COLO829 (cell line): ENCODE results near the gene WWC1.
"Not testable (repeated sequence)": the region's sequence is repeated elsewhere in the genome, so short reads cannot be mapped to it uniquely, and the experiment has no call there.

Experiments
- DNase-seq: peaks from one replicate; pipeline ENCODE4 v3.0.0; 2012; ENCODE audit warnings: low spot score

The WWC1 gene

DNA sequence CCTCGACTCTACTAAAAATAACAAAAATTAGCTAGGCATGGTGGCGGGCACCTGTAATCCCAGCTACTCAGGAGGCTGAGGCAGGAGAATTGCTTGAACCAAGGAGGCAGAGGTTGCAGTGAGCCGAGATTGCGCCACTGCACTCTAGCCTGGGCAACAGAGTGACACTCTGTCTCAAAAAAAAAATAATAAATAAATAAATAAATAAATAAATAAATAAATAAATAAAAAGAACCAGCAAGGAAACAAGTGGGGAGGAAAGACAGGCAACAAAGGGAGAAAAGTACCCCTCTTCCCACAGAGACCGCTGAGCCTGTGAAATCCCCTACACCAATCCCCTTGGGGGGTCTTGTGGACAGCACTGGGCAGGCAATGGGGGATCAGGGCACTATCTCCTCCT lies 4.6 kb upstream of the WWC1 start:
- not testable (repeated sequence) for DNase-seq

DNA sequence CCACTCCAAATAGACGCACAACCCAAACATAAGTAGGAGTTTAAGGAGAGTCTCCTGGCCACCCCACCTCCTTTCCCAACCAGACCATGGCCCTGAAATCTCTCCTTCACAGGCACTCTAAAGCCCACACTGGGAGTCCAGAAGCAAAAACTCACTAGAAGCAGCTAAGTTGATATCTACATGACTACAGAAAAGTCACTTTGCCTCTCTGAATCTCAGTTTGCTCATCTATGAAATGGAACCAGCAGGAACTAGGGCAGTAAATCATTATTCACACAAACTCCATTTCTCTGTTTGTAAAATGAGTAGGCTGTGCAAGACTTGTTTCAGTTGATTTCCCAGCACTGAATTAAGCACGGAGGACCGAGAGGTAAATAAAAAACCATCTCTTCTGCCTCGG lies 4.1 kb upstream of the WWC1 start:
- no peak for DNase-seq

GRCh38 chr5:168288349-168289245 lies 2.8 kb upstream of the WWC1 start:
- DNase-seq: no peak

DNA sequence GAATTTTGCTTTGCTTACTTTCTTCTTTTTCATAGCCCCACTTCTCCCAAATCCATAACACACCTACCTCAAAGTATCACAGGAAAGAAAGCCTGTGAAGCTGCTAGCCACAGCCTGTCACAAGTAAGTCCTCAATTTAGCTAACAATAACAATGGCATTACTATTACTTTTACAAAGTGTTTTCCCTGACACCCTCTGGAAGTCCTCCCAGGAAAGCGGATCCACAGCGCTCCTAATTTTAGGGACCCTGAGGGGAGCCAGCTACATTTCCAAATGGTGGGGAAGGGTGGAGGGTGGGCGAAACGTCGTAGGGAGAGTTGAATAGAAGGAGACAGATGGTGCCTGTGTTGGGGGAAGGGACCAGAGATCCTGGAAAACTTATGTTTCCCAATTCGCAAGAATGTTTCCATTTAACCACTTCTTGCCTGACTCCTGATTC lies 523 bp upstream of the WWC1 start:
- no peak for DNase-seq

DNA sequence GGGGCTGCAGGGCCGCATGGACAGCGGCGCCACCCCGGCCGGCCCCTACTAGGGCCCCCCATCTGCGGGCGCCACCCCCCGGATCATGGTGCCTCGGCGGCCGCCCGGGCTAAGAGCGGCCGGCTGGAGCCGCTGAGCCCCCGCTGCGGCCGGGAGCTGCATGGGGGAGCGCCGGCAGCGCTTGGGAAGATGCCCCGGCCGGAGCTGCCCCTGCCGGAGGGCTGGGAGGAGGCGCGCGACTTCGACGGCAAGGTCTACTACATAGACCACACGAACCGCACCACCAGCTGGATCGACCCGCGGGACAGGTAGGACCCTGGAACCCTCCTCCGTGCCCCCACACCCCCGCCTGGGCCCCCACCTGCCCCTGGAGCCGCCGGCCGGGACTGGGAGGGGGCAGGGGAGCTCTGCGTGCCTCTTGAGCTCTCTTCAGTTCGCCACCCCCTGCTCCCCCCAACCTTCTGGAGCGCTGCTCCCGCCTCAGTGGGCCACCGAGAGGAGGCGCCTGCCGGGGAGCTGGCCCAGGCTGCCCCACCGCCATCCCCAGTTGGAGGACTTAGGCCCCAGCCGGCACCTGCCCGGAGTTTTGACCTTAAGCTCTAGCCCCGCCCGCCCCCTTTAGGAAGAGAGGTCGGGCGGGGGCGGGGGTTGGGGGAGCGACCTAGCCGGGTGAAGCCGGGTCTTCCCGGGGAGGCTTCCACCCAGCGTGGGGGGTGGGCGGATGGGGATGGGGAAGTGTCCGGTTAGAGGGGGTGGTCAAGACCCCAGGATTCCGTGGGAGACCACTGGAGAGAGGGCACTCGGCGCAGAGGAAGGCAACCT lies 730 bp downstream of the WWC1 start:
- no peak for DNase-seq

DNA sequence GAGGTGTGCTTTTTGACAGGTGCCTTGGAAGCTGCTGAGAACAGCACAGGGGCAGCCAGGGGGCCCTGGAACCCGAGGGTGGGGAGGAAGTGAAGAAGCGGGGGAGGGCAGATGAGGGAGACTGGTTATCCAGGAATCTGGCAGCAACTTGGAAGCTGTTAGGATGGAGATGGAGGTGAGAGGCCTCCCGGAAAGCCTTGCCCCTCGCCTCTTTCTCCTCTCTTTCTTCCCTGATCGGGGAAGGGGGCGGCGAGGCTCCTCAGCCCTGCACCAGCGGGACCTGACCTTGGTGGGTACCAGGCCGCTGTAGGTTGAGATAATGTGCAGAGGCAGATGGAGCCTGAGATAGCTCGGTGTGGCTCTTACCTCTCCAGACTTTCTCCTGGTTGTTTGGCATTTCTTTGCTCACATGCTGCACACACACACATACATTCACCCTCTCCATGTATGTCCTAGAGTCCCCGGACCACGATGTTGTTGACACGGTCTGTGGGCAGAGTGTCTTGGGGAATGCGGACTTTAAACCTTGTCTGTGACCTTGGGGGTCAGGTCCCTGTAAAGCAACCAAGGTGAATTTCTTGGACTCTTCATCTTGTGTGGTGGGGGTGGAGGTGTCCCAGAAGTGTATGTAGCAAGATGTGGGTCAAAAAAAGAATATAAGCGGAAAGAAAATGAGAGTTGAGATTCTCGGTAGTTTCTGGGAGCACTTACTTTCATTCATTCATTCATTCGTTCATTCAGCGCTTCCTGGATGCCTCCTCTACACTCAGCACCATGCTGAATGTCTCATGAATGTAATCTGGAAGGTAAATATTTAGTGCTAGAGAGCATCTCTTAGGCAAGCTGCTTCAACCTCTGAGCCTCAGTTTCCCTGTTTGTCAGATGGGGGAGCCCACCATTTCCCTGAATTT lies 1.6 kb downstream of the WWC1 start:
- DNase-seq: no peak

- DNase-seq: peak; percentile 39
Measured at GRCh38 chr5:168295574-168296201, 4.2 kb downstream of the WWC1 start.

- DNase-seq: no peak
Measured at GRCh38 chr5:168296682-168297081, 5.2 kb downstream of the WWC1 start.

- DNase-seq: no peak
Measured at GRCh38 chr5:168298949-168299348, 7.5 kb downstream of the WWC1 start.

- DNase-seq: no peak
Measured at GRCh38 chr5:168299372-168299771, 7.9 kb downstream of the WWC1 start.

DNA sequence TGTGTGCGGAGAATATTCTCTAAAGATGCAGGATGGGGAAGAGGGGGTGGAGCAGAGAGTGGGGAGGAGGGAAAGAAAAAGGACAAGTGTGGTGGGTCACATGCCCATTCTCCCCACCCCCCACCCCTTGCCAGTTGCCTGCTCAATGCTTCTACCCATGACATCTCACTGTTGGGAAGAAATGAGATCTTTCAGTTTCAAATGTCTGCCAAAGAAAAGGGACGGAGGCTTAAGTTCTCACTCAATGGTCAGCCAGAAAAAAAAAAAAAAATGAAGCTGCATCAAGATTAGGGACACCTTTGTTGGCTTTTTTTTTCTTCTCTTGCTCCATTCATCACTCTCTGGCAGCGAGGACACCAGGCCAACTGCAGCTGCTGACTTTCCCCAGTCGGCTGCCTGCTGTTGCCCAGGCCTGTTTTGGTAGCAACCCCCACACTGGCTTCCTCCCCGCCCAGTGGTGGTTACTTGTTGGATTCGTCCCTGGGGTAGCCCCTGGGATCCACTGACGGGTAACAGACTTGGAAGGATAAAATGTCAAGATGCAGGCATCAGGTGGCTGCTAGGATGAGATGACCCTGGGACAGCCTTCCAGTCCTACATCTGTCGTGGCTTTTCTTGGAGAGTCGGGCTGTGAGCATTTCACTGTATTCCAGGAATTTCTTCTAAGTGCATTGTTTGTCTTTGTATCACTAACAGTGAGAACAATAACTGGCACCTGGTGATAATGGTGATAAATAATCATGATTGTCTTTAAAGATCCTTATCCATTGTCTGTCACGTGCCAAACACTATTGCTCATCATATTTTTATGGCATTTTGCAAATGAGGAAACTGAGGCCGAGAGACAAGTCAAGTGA lies 9.1 kb downstream of the WWC1 start:
- no peak for DNase-seq

GRCh38 chr5:168301593-168302390 lies 10.3 kb downstream of the WWC1 start:
- DNase-seq: no peak

GRCh38 chr5:168302785-168303184 lies 11.3 kb downstream of the WWC1 start:
- no peak for DNase-seq

GRCh38 chr5:168303393-168304025 lies 12.1 kb downstream of the WWC1 start:
- DNase-seq: no peak

- DNase-seq: no peak
Measured at GRCh38 chr5:168304349-168304748, 12.9 kb downstream of the WWC1 start.

- DNase-seq: no peak
Measured at GRCh38 chr5:168305281-168305680, 13.8 kb downstream of the WWC1 start.

- DNase-seq: no peak
Measured at GRCh38 chr5:168307022-168307421, 15.6 kb downstream of the WWC1 start.

DNA sequence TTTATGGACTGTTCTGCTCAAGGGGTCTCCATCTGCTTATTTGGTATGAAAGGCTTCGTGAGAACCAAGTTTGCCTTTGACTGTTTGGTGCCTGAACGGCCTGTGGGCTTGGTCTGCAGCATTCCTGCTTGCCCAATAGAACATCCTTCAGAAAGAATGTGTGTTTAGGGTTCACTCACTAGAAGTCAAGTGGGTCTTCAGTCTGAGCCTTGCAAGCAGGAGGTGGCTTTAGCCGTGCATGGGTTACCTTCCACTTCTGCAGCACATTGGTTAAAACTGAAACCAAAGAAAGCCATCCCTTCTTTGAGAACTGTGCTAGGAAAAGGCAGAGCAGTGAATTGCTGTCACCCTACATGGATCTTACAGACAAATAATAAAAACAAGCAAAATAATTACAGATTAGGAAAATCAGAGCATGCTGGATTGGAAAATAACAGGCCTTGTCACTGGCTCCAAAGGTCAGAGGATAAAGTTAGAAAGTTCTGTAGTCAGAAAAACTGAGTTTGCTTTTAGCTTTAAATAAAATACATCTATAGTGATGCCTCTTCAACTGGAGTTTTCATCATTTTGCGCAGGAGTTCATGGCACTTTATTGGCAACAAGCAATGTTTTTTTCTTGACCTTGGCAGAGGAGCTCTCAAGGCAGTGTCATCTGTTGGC lies 16.6 kb downstream of the WWC1 start:
- DNase-seq: no peak
